Astrocyte of the spinal cord (primary cell): ENCODE data around the gene PPY.

Experiments
- DNase-seq: peaks from one replicate; pipeline ENCODE4 v3.0.0; 2011; ENCODE audit warnings: low read depth, low spot score
- H3K4me3 ChIP-seq: 2 replicates; pipeline ENCODE4 v1.5.1; 2011; ENCODE audit warnings: low read depth, mild to moderate bottlenecking, low read length, moderate library complexity
- in situ Hi-C: cut with HindIII; loops from 2 replicates; pipeline ENCODE4 v1.10.0; 2017; ENCODE audit warnings: low sequenced_read_pairs
- TF ChIP-seq, protein P1 (sequence below): IDR thresholded peaks from 2 replicates; pipeline ENCODE4 v1.5.1; 2012; ENCODE audit warnings: low read depth, mild to moderate bottlenecking, low read length, inconsistent platforms

Gene PPY

DNA sequence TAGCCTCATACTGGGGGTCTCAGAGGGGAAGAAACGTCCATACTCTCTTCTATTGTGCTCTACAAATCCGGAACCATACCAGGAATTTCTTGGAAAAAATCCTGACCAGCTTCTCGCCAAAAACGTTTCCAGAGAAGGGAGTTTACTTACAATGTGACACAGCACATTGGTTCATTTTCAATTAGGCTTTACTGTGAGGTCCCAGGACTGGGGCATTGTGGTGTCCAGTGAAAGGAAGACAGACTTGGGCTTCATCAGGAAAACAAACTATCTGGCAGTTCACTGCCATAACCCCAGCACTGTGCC lies 49.7 kb downstream of the PPY start:
- TF ChIP-seq, protein P1, sequence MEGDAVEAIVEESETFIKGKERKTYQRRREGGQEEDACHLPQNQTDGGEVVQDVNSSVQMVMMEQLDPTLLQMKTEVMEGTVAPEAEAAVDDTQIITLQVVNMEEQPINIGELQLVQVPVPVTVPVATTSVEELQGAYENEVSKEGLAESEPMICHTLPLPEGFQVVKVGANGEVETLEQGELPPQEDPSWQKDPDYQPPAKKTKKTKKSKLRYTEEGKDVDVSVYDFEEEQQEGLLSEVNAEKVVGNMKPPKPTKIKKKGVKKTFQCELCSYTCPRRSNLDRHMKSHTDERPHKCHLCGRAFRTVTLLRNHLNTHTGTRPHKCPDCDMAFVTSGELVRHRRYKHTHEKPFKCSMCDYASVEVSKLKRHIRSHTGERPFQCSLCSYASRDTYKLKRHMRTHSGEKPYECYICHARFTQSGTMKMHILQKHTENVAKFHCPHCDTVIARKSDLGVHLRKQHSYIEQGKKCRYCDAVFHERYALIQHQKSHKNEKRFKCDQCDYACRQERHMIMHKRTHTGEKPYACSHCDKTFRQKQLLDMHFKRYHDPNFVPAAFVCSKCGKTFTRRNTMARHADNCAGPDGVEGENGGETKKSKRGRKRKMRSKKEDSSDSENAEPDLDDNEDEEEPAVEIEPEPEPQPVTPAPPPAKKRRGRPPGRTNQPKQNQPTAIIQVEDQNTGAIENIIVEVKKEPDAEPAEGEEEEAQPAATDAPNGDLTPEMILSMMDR = no peak
- H3K4me3 ChIP-seq = no peak overlapping the region
- DNase-seq = no peak
- in situ Hi-C loops = no loop called here

DNA sequence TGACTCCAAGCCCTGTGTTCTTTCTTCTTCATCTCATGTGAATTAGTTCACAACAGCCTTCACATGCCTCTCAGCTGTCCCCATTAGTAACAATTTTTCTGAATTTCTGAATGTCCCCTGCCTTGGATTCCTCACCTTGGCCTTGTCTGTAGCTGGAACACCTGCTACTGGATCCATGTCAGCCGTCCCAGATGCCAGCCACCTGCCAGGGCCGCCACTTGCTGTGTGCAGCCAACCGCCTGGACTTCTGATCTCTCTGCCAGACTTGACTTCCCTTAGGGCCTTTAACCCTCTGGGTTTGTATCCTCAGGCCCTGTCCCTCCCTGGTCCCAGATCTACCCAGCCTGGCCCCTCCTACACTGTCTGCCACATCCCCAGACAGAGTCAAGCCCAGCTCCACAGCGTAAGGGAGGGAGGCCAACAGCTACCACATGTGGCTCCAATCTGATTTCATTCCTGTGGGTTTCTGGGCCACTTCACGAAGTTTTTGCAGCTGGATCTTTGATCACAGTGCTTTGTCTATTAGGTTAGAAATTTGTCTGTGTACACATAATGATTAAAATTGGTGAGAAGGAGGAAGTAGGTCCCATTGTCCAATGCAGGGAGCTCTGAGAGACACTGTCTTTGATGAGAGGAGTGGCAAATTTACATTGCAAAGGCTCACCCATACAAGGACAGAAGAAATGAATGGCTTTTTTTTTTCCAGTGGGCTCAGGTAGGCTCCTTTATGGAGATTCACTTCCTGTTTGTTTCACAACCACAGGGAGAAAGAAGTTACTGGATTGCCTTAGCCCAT lies 50.2 kb downstream of the PPY start:
- DNase-seq = no peak
- in situ Hi-C loops = no loop called here
- TF ChIP-seq, protein P1 = no peak
- no peak overlapping the region for H3K4me3 ChIP-seq
